Kidney (tissue), 14 donors: Measurements from ENCODE around the gene AGPAT4. TPM values are rescaled to one million over a fixed set of nuclear protein-coding genes. Genes with fewer than 3 reads are reported as not detected.

ENCODE experiments used
- DNase-seq, 5 donors: peaks; one replicate each; pipeline ENCODE4 v3.0.0-alpha.2; 2013 to 2020
- FAIRE-seq: peaks from 2 replicates; lab custom pipeline; 2012; peaks lifted over from hg19 to GRCh38; lab: Jason Lieb, UNC
- H3K27ac ChIP-seq, 2 donors: one replicate each; pipeline ENCODE4 v1.7.0; 2013; ENCODE audit warnings: low read depth in 2 of 2, low read length in 2 of 2, inconsistent platforms in 1 of 2
- H3K27me3 ChIP-seq: one replicate; pipeline ENCODE4 v1.7.1; 2013; ENCODE audit warnings: low read length, inconsistent platforms; ENCODE audit not compliant: control insufficient read depth, insufficient read depth
- H3K36me3 ChIP-seq, 3 donors: one replicate each; pipeline versions ENCODE4 v1.7.0 to v1.7.1; 2013; ENCODE audit warnings: low read length in 3 of 3, control low read depth in 1 of 3, inconsistent platforms in 1 of 3; ENCODE audit not compliant: insufficient read depth in 3 of 3, control insufficient read depth in 2 of 3
- H3K4me1 ChIP-seq, 3 donors: one replicate each; pipeline versions ENCODE4 v1.7.0 to v1.7.1; 2013; ENCODE audit warnings: low read length in 3 of 3, inconsistent platforms in 1 of 3, low read depth in 1 of 3; ENCODE audit not compliant: control insufficient read depth in 2 of 3, insufficient read depth in 2 of 3
- H3K4me3 ChIP-seq, 3 donors: one replicate each; pipeline versions ENCODE4 v1.7.0 to v1.8.1; 2013; ENCODE audit warnings: low read length in 3 of 3, control low read depth in 1 of 3, inconsistent platforms in 1 of 3
- H3K9ac ChIP-seq, 3 donors: one replicate each; pipeline versions ENCODE4 v1.7.0 to v1.7.1; 2013; ENCODE audit warnings: low read length in 3 of 3, control low read depth in 1 of 3, inconsistent platforms in 1 of 3
- H3K9me3 ChIP-seq, 3 donors: one replicate each; pipeline versions ENCODE4 v1.7.0 to v1.7.1; 2013; ENCODE audit warnings: low read length in 3 of 3, control low read depth in 1 of 3, inconsistent platforms in 1 of 3; ENCODE audit not compliant: control insufficient read depth in 2 of 3, insufficient read depth in 1 of 3
- CTCF ChIP-seq: IDR thresholded peaks from 3 replicates; pipeline ENCODE4 v1.5.1; 2012; ENCODE audit warnings: mild to moderate bottlenecking, moderate library complexity, borderline replicate concordance; ENCODE audit not compliant: insufficient read depth; ENCODE audit errors: extremely low read depth
- intact Hi-C: fragments of 100-400 bp; cut with DNase I; formaldehyde crosslinking; loops from one replicate; pipeline ENCODE4 v1.11.1; 2022
- polyA plus RNA-seq: library from polyadenylated mRNA; stranded (reverse); fragments of 350-450 nt; fragmentation: Illumina TruSeq; extraction: RNeasy Lipid Tissue Mini Kit (QIAGEN cat#74804); gene quantifications from one replicate; pipeline ENCODE4 v1.2.3, GENCODE V29; 2014; ENCODE audit warnings: low read depth, low replicate concordance; ENCODE audit not compliant: insufficient read depth
- total RNA-seq: library from RNA; stranded (reverse); fragmentation: NEBNext Ultra II Directional; extraction: Animal tissue kit (Norgen Biotek cat#: 25700); gene quantifications from one replicate; pipeline ENCODE4 v1.2.1, GENCODE V29; 2021
- donor health status: control.
- donor health status: control.
- donor health status: control.
- donor health status: control.
- donor health status: control.
- donor health status: DM: yes; HTN: yes; CAD: no.
- donor health status: Normal renal cell carcinoma (clear cell type).

Gene AGPAT4
- total and polyA plus RNA-seq, 2 donors from 2014 or later: 3.3 to 12.3 TPM

- no peaks in the 10 kb centered on the region for H3K4me1 ChIP-seq
- FAIRE-seq: no peak
- H3K4me3 ChIP-seq: no peak overlapping the region
- H3K27ac ChIP-seq: no peak overlapping the region
- intact Hi-C loops: no loop called here
- no peaks in the 10 kb centered on the region for H3K36me3 ChIP-seq
- DNase-seq: no peak
- no peak overlapping the region for H3K9ac ChIP-seq
- TF ChIP-seq CTCF: no peak
- H3K9me3 ChIP-seq: no peaks in the 10 kb centered on the region
- no peaks in the 10 kb centered on the region for H3K27me3 ChIP-seq
Observed at GRCh38 chr6:161295784-161296183, 21.9 kb upstream of the AGPAT4 start.

GRCh38 chr6:161292650-161293281 is 18.9 kb upstream of the AGPAT4 start:
- H3K4me1 ChIP-seq: no peaks in the 10 kb centered on the region
- H3K27ac ChIP-seq: no peak overlapping the region
- DNase-seq (no peak), FAIRE-seq (no peak)
- intact Hi-C loops: no loop called here
- H3K9ac ChIP-seq: no peak overlapping the region
- no peak overlapping the region for H3K4me3 ChIP-seq
- no peaks in the 10 kb centered on the region for H3K27me3 ChIP-seq
- no peaks in the 10 kb centered on the region for H3K36me3 ChIP-seq
- TF ChIP-seq CTCF: no peak
- H3K9me3 ChIP-seq: no peaks in the 10 kb centered on the region

GRCh38 chr6:161292145-161292544 is 18.3 kb upstream of the AGPAT4 start:
- FAIRE-seq: no peak
- no peaks in the 10 kb centered on the region for H3K27me3 ChIP-seq
- no peaks in the 10 kb centered on the region for H3K9me3 ChIP-seq
- H3K36me3 ChIP-seq: no peaks in the 10 kb centered on the region
- no peaks in the 10 kb centered on the region for H3K4me1 ChIP-seq
- TF ChIP-seq CTCF: no peak
- intact Hi-C loops: no loop called here
- no peak for DNase-seq
- no peak overlapping the region for H3K4me3 ChIP-seq
- H3K9ac ChIP-seq: no peak overlapping the region
- no peak overlapping the region for H3K27ac ChIP-seq

DNA sequence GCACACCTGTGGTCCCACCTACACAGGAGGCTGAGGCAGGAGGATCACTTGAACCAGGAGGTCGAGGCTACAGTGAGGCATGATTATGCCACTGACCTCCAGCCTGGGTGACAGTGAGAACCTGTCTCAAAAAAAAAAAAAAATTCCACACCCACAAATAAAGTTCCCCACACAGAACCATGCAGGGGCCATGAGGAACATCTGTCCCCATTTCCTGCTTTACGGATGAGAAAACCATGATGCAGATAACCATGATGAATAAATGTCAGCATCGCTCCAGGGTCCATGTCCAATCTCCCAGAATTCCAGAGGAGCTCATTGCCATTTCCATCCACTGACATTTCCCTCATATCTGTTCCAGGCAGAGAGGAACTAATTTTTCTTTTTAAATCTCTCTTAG is 16.9 kb upstream of the AGPAT4 start:
- H3K9me3 ChIP-seq: no peaks in the 10 kb centered on the region
- DNase-seq (no peak), FAIRE-seq (no peak)
- no peak overlapping the region for H3K27ac ChIP-seq
- no peak overlapping the region for H3K9ac ChIP-seq
- TF ChIP-seq CTCF: no peak
- H3K27me3 ChIP-seq: no peaks in the 10 kb centered on the region
- H3K4me1 ChIP-seq: no peaks in the 10 kb centered on the region
- intact Hi-C loops: no loop called here
- no peaks in the 10 kb centered on the region for H3K36me3 ChIP-seq
- no peak overlapping the region for H3K4me3 ChIP-seq
